HG03095 (cell line): ENCODE results near the gene CSTB.
A peak's percentile ranks its signal among the peaks of the same experiment; 100 is the strongest.
"Not testable (repeated sequence)": the region's sequence is repeated elsewhere in the genome, so short reads cannot be mapped to it uniquely, and the experiment has no call there.

ENCODE experiments used
- ATAC-seq: cut with Tn5 transposase; IDR thresholded peaks from one replicate; pipeline ENCODE4 v1.9.1; 2021; ENCODE audit warnings: moderate library complexity; ENCODE audit not compliant: unreplicated experiment

Gene CSTB

GRCh38 chr21:43775795-43776430, at the start of gene CSTB:
TSS of gene CSTB (minus strand) at chr21:43776308. CDS start at chr21:43776269, 39 bp downstream.
- peak; percentile 50 for ATAC-seq

- no peak for ATAC-seq
These were observed 49.3 kb upstream of the CSTB start for GRCh38 chr21:43825242-43825935.

DNA sequence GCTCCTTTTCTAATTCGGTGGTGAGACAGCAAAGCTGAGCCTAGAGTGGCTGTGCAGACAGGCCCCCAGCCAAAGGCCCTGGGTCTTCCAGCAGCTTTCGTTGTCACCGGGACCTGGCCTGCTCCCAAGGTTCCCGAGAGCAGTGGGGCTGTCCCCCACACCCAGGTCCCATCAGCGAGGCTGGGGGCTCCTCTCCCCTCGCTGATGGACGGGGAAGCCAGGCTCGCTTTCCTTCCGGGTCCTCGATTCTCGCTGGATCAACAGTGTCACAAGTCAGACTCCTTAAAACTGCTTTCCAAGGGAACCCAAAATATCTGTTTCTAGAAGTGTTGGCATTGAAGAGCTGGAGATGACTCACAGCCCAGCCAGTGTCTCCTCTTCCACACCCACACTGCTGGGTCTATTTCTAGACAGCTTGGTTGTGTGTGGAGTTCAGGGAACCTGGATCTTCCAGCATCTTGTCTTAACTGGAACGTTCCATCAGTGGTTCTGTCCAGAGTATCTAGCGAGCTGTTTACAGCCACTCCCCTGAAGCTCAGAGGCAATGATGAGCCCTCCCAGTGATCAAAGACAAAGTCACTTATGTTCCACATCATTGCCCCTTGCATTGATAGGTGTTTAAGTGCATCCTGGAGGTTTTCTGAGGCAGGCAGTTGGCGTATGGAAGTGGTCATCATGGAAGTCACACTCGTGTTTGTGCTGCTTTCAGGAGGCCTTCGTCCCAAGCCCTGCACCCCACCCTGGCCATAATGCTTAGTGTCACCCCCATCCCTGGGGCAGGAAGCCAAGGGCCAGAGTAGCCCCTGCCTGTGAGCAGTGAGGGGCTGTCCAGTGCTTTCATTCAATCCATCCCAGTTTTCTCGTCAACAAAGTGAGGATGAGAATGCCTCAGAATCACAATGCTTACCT, 48.5 kb upstream of the CSTB start:
- no peak for ATAC-seq

DNA sequence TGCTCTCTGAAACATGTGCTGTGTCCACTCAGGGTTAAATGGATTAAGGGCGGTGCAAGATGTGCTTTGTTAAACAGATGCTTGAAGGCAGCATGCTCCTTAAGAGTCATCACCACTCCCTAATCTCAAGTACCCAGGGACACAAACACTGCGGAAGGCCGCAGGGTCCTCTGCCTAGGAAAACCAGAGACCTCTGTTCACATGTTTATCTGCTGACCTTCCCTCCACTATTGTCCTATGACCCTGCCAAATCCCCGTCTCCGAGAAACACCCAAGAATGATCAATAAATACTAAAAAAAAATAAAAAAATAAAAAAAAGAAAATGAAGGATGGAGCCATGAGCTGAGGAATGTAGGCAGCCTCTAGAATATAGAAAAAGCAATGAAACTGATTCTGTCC, 46.6 kb upstream of the CSTB start:
- not testable (repeated sequence) for ATAC-seq

GRCh38 chr21:43822166-43822565, 46.1 kb upstream of the CSTB start:
- ATAC-seq: not testable (repeated sequence)

GRCh38 chr21:43820466-43820865, 44.4 kb upstream of the CSTB start:
- no peak for ATAC-seq

GRCh38 chr21:43819511-43820405, 43.6 kb upstream of the CSTB start:
- ATAC-seq: no peak

DNA sequence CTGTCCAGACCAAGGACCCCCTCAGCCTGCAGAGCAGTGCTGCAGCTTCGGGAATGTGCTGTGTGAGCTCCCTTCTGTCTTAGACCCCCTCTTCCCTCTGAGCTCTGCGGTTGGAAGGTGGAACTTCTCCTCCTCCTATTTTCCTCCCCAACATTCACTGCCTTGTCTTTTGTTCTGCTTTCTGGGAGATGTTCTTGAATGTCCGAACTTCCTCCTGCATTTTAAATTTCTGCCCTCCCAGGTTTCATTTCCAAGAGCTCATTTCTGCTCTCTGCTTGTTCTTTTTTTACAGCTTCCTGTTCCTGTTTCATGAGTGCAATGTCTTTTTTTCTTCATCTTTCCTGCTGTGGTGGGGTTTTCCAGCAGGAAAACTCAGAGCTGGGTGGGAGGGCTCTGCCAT, 42.6 kb upstream of the CSTB start:
- ATAC-seq: no peak

DNA sequence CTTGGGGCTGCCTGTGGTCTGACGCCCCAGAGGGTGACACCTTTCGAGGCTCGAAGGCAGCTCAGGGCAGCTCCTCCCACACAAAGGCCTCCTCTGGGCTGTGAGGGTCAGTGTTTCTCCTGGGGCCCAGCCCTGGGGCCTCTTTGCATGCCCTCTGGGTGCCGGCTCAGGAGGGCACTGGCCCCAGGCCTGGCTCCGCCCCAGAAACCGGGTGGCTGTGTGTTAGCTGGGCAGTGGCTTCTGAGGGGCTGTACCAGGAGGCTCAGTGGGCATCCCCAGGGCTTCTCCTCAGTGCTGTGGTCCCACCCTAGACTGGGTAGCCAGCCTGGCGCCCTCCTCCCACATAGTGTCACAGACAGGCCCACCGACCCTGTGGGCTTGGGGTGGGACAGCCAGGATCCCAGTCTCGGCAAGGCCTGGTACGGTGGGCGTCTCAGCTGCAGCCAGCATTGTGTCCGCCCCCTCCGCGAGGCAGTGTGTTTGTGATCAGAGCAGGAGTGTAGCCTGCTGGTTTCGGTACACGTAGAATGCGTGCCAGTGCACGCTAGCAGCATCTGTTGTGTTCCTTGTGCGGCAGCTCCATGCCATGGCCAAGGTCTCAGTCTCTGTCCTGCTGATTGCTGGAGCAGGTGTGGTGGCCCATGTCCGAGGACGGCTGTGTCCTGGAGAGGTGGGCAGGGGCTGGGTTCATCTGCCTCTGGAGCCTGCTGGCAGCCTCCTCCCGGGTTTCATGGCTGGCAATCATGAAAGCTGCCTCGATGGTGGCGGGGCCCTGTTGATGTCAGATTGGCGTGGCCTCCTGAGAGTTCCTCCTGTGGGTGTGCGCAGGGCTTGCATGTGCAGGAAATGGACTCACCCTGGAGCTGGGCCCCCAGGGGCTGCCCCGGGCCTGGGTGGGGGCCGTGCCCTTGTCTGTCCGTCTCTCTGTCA, 41.3 kb upstream of the CSTB start:
- ATAC-seq: no peak

DNA sequence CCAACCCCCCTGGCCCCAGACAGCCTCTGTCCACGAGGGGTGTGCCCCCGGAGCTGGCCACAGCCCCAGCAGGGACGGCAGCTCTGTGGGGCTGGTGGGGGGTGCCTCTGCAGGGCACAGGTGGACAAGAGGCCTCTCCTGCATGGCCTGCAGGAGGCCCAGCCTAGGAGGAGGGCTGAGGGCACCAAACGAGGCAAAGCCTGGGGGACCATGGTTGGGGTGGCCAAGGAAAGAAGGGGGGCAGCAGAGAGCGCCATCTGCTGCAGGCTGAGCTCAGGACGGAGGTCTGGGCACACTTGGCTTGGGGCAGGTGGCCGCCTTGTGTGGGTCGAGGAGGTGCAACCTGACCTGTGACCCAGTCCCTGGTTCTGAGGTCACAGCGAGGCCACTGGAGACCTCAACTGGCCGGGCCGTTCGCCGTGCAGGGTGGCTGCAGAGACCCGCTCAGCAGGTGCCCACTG, 40.5 kb upstream of the CSTB start:
- ATAC-seq: no peak

- no peak for ATAC-seq
These were observed 39.9 kb upstream of the CSTB start for GRCh38 chr21:43815991-43816390.

DNA sequence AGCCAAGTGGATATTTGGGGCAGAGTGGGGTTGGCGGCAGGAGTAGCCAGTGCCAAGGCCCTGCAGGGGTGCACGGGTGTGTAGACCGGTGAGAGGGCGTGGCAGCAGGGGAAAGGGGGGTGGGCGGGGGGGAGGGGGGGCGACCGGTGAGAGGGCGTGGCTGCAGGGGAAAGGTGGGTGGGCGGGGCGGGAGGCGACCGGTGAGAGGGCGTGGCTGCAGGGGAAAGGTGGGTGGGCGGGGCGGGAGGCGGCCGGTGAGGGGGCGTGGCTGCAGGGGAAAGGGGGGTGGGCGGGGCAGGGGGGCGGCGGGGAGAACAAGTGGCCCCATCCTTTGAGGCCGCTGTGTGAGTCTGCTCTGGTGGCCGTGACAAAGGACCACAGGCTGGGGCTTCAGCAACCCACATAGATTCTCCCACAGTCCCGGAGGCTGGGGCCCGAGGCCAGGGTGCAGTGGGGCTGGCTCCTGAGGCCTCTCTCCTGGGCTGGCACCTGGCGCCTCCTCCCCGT, 39.1 kb upstream of the CSTB start:
- ATAC-seq: no peak

DNA sequence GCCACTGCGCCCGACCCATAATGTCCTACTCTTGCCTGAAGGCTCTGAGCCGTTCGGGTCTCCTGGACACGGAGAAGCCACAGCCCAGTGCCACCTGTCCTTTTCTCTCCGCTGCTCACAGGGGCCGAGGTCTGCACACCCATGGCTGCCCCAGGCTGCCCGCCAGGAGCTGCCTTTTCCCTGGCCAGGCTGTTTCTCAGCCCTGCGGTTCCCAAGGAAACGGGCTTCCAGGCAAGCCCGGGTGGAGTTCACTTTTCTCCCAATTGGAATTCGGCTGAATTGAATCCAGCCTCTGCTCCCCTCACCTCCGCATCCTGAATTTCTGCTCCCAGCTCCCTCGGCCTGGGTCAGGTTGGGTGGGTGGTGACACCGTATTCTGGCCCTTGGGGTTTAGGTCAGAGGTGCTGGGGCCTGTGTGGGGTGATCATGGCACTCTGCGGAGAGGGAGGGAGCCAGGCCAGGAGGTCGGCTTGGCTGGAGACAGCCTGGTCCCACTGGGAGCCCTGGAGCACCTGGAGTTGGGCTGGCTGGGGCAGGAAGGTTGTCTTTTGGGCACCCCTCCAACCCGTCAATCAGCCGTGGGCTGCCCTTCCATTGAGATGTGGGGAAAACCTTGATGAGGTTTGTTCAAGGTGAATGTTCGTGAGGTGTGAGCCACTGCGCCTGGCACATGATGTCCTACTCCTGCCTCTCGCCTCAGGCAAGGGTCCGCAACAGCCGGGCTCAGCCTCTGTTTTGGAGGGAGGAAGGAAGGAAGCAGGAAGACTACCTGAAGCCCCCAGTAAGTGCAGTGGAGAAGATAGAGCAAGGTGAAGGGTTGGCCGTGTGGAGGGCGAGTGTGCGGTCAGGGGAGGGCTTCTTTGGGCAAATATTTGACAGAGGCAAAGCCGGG, 38.4 kb upstream of the CSTB start:
- ATAC-seq: no peak

DNA sequence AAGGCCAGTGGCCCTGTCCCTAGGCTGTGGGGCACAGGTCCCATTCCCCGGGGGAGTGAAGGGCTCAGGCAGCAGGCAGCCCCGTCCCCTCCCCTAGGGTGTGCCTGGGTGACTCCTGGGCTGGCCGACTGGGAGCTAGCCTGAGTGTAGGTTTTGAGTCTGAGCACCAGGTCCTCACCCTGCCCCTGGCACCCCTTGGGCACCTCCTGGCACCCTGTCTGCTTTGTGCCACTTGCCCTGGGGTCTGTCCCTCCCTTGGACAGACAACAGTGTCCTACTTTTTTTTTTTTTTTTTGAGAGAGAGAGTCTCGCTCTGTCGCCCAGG, 37.5 kb upstream of the CSTB start:
- no peak for ATAC-seq

GRCh38 chr21:43812957-43813655, 37.0 kb upstream of the CSTB start:
- ATAC-seq: no peak

DNA sequence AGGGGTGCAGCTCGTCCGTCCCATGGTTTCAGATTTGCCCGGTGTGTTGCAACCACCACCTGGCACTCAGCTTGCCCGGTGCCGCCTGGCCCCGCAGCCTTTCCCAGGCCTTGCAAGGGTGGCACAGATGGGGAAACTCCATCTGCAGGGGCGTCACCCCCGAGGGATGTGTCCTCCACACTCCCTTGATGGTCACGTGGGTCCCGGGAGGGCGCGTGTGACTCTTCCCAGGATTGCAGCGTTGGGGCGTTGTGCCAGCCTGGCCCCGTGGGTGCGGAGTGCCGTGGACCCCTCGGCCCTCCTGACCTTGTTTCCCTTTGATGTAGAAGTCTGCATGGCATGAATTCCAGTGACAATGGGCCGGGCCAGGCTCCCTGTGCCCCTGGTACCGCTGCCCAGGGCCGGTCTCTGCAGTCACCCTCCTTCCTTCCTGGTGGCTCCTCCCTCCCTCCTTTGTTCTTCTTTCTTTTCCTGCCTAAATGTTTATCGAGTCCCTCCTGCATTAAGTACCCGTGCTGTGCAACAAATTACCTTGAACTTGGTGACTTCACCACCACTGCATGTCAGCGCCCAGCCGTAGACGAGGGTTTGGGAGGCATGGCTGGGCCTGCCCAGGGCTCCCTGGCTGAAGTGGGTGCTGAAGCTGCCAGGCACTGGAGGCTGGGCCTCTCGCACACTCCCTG, 36.2 kb upstream of the CSTB start:
- ATAC-seq: no peak
